Adrenal gland (tissue), 5 donors: Measurements from ENCODE around the gene CBY2.

Experiments used
- POLR2A ChIP-seq, 2 donors: fragments of 450-650 bp; IDR thresholded peaks; one replicate each; pipeline ENCODE4 v1.6.1; 2017; ENCODE audit warnings: antibody characterized with exemption in 2 of 2, mild to moderate bottlenecking in 2 of 2, moderate library complexity in 1 of 2
- TF ChIP-seq, protein P1 (sequence below), 6 experiments: fragments of 450-650 bp in 4 of 6; fragments of 200-600 bp in 2 of 6; sonication (generic) in 1 of 6; IDR thresholded peaks; 1 replicate in 5 of 6; 2 replicates in 1 of 6; pipeline versions ENCODE4 v1.5.1 to v1.8.0; 2016 to 2021; ENCODE audit warnings: antibody characterized with exemption in 6 of 6, mild to moderate bottlenecking in 2 of 6, moderate library complexity in 1 of 6
- donor health status: DM: no; HTN: no; CAD: no.

DNA sequence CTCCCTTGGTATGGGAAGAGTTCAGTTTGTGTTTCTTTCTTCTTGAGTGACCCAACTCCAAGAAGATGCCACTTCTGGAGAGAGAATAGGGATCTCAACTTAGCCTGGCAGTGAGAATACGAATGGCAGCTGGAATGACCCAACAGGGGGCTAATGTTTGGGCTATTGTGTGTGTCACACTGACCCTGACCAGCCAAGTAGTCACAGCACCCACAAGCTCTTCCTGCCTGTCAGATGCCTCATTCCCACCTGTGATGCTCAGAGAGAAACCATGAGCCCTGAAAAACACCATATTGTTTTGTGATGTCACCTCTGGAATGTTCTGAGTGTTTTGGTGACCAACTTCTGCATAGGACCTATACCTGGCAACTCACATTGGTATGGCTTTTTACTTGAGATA, at the start of gene CBY2:
- TF ChIP-seq, protein P1, sequence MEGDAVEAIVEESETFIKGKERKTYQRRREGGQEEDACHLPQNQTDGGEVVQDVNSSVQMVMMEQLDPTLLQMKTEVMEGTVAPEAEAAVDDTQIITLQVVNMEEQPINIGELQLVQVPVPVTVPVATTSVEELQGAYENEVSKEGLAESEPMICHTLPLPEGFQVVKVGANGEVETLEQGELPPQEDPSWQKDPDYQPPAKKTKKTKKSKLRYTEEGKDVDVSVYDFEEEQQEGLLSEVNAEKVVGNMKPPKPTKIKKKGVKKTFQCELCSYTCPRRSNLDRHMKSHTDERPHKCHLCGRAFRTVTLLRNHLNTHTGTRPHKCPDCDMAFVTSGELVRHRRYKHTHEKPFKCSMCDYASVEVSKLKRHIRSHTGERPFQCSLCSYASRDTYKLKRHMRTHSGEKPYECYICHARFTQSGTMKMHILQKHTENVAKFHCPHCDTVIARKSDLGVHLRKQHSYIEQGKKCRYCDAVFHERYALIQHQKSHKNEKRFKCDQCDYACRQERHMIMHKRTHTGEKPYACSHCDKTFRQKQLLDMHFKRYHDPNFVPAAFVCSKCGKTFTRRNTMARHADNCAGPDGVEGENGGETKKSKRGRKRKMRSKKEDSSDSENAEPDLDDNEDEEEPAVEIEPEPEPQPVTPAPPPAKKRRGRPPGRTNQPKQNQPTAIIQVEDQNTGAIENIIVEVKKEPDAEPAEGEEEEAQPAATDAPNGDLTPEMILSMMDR (IDR thresholded peaks at IDR 0.05): no peak
- no peak for TF ChIP-seq POLR2A (IDR thresholded peaks at IDR 0.05)
